HFF-Myc (cell line): Measurements from ENCODE around the gene SKP1.
"Not testable (repeated sequence)": the region's sequence is repeated elsewhere in the genome, so short reads cannot be mapped to it uniquely, and the experiment has no call there.

Experiments
- DNase-seq: peaks from one replicate; pipeline ENCODE4 v3.0.0-alpha.2; 2011; ENCODE audit warnings: low read depth; ENCODE audit errors: extremely low read depth
- H3K4me3 ChIP-seq: replicated peaks from 2 replicates; pipeline ENCODE4 v1.5.1; 2011; ENCODE audit warnings: low read depth, mild to moderate bottlenecking, control low read depth, low read length
- TF ChIP-seq, protein P1 (sequence below): IDR thresholded peaks from 2 replicates; pipeline ENCODE4 v1.5.1; 2012; ENCODE audit warnings: mild to moderate bottlenecking, low read depth, low read length, control low read depth; ENCODE audit errors: missing control alignments

Gene SKP1

DNA sequence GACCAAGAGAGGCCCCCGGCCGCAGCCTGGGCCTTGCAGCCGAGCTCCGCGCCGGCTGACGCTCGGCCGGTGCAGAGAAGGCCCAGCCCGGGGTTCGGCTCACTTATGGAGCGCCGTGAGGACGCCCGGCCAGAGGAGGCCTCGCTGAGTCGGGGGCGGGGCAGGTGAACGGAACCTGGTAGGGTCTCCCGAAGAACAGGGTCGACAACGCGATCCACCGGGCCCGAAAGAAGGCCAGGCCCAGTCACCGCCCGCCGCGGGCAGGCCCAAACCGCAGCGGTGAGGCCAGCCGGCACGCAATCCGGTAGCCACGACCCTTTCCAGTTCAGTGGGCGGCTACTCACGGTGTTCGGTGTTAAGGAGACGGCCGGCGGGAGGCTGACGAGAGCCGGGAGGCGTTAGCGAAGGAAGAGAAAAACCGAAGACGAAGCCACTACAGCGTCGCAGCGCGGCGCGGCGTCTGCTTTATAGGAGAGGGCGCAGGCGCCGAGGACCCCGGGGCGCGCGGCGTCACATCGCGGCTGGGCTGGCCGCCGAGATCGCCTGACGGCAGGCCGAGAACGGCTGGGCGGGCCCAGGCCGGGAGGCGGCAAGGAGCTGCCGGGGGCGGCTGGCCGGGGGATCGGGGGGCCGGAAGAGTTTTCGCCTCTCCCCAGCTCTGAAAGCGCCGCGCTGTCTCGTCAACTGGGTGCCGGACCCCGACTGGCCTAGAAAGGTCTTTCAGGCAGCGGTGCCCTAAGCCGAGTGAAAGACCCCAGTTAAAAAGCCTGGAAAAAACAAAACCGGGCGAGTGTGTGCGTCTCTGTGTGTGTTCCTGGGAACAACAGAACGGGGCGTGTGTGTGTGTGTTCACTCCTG is at the start of gene SKP1:
Gene SKP1, minus strand, starts transcription at position 440 of the 858 bp plus-strand sequence. CDS start 2,928 bp downstream, outside the sequence.
- peak within 1 kb of the TSS; percentile 97 for H3K4me3 ChIP-seq
- peak; percentile 45 for DNase-seq
- TF ChIP-seq, protein P1, sequence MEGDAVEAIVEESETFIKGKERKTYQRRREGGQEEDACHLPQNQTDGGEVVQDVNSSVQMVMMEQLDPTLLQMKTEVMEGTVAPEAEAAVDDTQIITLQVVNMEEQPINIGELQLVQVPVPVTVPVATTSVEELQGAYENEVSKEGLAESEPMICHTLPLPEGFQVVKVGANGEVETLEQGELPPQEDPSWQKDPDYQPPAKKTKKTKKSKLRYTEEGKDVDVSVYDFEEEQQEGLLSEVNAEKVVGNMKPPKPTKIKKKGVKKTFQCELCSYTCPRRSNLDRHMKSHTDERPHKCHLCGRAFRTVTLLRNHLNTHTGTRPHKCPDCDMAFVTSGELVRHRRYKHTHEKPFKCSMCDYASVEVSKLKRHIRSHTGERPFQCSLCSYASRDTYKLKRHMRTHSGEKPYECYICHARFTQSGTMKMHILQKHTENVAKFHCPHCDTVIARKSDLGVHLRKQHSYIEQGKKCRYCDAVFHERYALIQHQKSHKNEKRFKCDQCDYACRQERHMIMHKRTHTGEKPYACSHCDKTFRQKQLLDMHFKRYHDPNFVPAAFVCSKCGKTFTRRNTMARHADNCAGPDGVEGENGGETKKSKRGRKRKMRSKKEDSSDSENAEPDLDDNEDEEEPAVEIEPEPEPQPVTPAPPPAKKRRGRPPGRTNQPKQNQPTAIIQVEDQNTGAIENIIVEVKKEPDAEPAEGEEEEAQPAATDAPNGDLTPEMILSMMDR: no peak

DNA sequence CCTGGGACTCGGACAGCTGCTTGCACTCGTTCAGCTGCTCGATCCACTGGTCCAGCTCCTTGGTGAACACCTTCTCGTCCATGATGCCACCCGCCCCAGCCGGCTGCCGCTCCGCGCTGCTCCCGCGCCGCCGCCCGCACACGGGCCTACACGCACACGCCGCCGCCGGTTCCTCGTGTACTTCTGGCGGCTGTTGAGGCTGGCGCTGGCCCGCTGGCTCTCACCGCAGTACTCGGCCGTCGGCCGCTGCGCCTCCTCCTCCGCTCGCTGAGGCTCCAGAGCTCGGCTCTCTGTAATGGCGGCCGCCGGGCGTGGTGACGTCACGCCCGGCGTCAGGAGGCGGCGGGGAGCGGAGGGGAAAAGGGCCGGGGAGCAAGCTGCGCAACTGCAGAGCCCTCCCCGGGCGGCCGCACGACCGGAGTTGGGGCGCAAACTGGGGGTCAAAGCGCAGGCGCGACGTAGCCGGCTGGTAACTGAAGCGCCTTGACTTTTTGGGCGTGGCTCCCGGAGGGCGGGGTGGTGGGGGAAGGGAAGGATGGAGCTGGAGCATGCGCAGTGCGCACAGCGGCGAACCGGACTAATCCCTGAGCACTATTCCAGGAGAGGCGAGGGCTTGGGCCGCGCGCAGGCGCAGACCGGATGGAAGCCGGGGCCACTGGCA is 49.2 kb upstream of the SKP1 start, which contains the start of gene PPP2CA:
Gene PPP2CA, minus strand, starts transcription at position 294 of the 661 bp plus-strand sequence. Its CDS starts 212 bp downstream, at position 82.
- TF ChIP-seq, protein P1: no peak
- DNase-seq: peak; percentile 95
- peak within 1 kb of the TSS; percentile 85 for H3K4me3 ChIP-seq

DNA sequence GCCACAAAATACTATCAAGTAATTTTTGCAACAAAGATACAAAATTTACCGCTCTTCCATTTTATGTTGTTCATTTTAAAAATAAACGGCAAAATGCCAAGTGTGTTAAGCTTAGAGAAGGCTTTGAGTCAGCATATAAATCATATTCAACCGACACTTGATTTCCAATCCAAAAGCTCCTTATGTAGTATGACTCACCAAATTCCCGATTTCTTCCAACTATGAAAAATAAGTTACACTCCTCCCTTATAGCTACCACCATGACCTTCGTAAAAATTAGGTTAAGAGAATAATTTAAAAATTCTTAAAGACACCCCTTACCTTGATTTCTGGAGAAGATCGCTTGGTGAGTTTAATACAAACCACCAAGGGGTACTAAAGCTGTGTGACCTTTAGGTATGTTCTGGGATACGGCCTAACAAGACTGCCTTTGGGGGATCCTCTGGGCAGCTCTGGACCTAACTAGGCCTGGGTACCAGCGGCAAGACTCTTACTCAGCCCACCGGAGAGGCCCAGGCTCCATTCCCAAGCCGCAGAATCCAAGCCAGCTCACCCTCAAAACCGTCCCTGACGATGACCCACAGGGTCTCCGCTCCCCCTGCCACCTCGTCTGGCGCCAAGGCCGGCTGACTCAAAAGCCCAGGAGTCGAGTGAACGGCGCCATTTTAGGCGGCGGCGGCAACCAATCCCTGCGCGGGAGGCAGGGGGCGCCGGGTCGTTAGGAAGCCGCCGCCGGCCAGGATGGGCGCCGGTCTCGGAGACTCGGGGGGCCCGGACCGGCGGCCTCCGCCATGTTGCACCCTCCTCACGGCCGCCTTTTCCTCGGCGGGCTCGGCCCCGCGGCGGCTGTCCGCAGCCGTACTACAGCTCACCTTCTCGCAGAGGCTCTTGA is 48.4 kb upstream of the SKP1 start:
- TF ChIP-seq, protein P1: no peak
- H3K4me3 ChIP-seq: peak overlapping the region; percentile 85
- no peak for DNase-seq

DNA sequence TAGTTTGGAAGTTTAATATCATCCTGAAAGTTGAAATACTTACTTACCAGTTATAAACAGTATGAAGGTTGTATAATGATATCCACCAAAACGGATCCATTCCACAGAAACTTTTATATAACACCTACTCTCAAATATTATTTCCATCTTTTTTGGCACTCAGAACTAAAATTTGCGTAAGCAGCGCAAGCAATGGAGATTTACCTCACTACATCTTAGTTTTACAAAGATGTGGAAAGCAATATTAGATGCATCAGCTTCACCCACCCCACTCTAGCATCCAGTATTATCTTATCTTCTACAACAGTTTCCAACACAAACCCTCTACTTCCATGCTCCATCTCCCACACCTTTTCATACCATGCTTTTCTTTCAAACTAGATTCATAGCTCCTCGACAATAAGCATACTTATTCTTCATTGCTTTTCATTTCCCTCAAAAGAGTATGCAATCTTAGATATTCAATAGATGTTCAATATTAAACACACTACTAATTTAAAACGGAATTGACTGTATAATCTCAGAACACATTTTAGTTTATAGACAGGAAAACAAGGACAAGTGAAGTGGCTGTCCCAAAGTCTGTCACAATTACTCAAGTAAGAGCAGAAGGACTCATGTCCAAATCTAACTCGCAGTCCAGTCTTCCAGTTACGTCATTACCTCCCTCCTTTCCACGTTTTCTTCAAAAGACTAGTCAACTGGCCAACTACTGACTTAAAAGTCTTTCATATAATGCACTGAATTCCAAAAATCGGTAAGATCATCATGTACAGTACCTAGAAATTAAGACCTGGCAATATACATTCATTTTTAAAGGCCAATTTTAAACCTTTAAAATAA is 46.9 kb upstream of the SKP1 start:
- TF ChIP-seq, protein P1: no peak
- no peak for DNase-seq
- peak overlapping the region; percentile 85 for H3K4me3 ChIP-seq

DNA sequence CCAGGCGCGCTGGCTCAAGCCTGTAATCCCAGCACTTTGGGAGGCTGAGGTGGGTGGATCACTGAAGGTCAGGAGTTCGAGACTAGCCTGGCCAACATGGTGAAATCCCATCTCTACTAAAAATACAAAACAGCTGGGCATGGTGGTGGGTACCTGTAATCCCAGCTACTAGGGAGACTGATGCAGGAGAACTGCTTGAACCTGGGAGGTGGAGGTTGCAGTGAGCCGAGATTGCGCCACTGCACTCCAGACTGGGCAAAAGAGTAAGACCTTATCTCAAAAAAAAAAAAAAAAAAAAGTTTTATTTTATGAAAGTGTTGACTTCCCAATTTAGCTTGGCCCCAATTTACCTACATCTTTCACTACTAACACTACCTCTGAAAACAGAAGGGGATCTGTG is 44.9 kb upstream of the SKP1 start:
- not testable (repeated sequence) for DNase-seq, H3K4me3 ChIP-seq

DNA sequence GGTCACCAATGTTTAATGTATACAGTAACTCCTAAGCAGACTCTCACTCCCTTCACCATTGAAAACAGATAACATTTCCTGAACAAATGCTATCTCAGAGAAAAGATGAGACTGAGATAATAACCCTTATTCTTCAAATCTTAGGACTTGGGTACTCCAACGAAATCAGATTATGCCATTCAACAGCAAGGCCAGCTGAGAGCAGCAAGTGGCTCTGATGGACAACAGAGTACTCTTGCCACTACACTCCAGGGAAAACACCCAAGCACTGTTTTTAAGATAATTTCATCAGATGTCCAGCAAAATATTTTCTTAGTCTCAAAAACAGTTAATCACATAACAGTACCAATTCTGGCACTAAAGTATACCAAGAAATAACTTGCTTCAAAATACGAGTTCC is 39.0 kb upstream of the SKP1 start:
- DNase-seq: no peak
- H3K4me3 ChIP-seq: no peak overlapping the region
- TF ChIP-seq, protein P1: no peak

DNA sequence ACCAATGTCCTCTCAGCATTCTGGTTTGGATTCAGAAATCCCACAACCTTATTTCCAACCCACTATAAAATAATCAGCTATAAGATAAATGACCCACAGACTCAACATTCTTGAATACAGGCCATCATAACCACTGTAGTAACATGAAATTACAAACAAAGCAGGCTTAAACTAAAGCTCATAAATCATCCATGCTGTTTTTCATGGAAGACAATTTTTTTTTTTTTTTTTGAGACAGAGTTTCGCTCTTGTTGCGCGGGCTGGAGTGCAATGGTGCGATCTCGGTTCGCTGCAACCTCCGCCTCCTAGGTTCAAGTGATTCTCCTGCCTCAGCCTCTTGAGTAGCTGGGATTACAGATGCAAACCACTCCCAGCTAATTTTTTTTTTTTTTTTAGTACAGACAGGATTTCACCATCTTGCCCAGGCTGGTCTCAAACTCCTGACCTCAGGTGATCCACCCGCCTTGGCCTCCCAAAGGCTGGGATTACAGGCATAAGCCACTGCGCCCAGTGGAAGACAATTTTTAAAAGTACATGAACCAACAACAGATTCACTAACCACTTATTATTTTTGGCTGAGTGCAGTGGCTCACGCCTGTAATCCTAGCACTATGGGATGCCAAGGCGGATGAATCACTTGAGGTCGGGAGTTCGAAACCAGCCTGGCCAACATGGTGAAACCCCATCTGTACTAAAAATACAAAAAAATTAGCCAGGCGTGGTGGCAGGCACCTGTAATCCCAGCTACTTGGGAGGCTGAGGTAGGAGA is 34.7 kb upstream of the SKP1 start:
- H3K4me3 ChIP-seq, DNase-seq: not testable (repeated sequence)
